ENCODE data around the gene ERC2. TPM values are rescaled to one million over a fixed set of nuclear protein-coding genes. Genes with fewer than 3 reads are reported as not detected.
A peak's percentile ranks its signal among the peaks of the same experiment; 100 is the strongest.

ERC2 gene
- total and polyA plus RNA-seq, 2 of the 8 experiments (the other 6 are each of a cell fraction or from before 2014, with no cell fraction given) = 16.4 to 22.8 TPM

DNA sequence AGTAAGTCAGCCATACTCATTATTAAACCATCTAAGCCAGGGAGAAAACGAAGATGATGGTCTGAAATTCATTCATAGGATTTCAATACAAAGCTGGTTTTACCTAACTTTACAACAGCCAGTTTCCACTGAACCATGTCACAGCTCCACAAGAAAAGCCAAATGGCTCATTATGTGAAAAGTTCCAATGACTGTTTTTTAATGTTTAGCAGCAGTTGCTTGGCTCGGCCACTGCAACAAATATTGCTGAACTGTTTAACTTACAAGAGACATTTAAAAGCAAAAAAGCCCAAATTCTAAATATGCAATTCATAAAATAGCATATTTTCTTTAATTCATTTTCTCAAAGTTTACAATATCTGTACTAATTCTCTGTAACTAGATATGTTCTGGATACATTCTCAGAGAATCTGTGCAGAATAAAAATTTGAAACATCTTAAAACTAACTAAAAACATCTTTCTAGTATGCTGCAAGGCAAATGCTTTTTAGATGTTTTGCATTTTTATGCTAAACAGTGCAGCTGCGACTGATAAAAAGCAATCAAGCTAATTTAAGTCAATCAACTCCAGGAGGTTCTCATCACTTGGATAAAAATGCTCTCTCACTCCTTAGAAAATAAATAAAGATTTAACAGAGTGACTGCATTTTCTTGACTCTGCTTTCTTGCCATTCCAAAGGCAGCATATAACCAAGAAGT is 356.5 kb downstream of the ERC2 start:
- POLR2A ChIA-PET (ENCODE audit: partially characterized antibody) = interaction anchor here (0.7 to 1.3 kb wide), 3 partner anchors 9 to 21 kb away, joined by 3 read pairs; no protein-coding TSS in a partner anchor
- Histone ChIP-seq H2AK5ac (ENCODE audit: low read depth, low read length) (no peak overlapping the region), H2BK15ac (ENCODE audit: low read length) (0 out of 2 replicates have a peak overlapping the region, but pooled peaks have one; percentile 62), H2BK20ac (ENCODE audit: low read length) (peak overlapping the region; percentile 55; the same call in 1 of the 2 replicates), H2AFZ (ENCODE audit: low read length) (no peak overlapping the region), H3K56ac (replicated peaks; ENCODE audit: insufficient read length, low read depth, low read length) (no peak overlapping the region), H2BK120ac (replicated peaks; ENCODE audit: low read depth, low read length) (peak overlapping the region; percentile 2), H3K4me1 (replicated peaks in 1 of 4; ENCODE audit: control insufficient read depth in 3 of 4, insufficient read depth in 4 of 4, low read length in 3 of 4) (peaks cover 3 to 24% (median 17%) of the 10 kb centered on the region in 4 experiments), H3K4me3 (ENCODE audit: extremely low read depth in 1 of 4, insufficient read depth in 2 of 4, low read depth in 3 of 4, low read length in 4 of 4) (no peak overlapping the region), H4K8ac (ENCODE audit: extremely low read depth, insufficient read depth, low read length) (no peak overlapping the region), H3K36me3 (ENCODE audit: control insufficient read depth in 2 of 4, insufficient read depth in 4 of 4, low read length in 3 of 4) (no peaks in the 10 kb centered on the region), H3K23ac (ENCODE audit: insufficient read length) (no peak overlapping the region), H3K79me2 (ENCODE audit: control insufficient read depth in 1 of 2, insufficient read depth in 2 of 2, low read length in 2 of 2) (no peaks in the 10 kb centered on the region), H2BK5ac (ENCODE audit: low read depth, low read length) (peak overlapping the region; percentile 32; the same call in 1 of the 2 replicates), H4K5ac (ENCODE audit: insufficient read length, low read depth, low read length) (no peak overlapping the region), H3K23me2 (ENCODE audit: low read depth, low read length) (no peaks in the 10 kb centered on the region), H4K20me1 (replicated peaks in 1 of 2; ENCODE audit: control insufficient read depth in 1 of 2, insufficient read depth in 2 of 2, low read length in 2 of 2) (no peaks in the 10 kb centered on the region), H3K4me2 (ENCODE audit: insufficient read depth in 1 of 2, low read depth in 2 of 2, low read length in 2 of 2) (peak overlapping the region in 1 of 2 experiments; percentile 19; a peak in 1 of 4 replicates), H2BK12ac (ENCODE audit: low read depth, low read length) (peak overlapping the region; percentile 43; the same call in 1 of the 2 replicates), H3K27ac (ENCODE audit: low read depth, low read length) (no peak overlapping the region), H3K9ac (replicated peaks in 1 of 4; ENCODE audit: extremely low read depth in 1 of 4, low read depth in 3 of 4, low read length in 3 of 4) (no peak overlapping the region), H3K14ac (ENCODE audit: insufficient read length) (no peak overlapping the region), H4K91ac (replicated peaks; ENCODE audit: insufficient read length, low read length) (peak overlapping the region; percentile 31), H3K27me3 (replicated peaks in 1 of 4; ENCODE audit: control insufficient read depth in 3 of 4, extremely low read depth in 1 of 4, insufficient read depth in 3 of 4, low read length in 3 of 4) (no peaks in the 10 kb centered on the region), H3K18ac (ENCODE audit: extremely low read depth, low read length) (peak overlapping the region; percentile 48; the same call in 1 of the 2 replicates), H3K4ac (replicated peaks; ENCODE audit: insufficient read length, low read depth, low read length) (peak overlapping the region; percentile 66), H3K79me1 (ENCODE audit: low read depth, low read length) (no peaks in the 10 kb centered on the region), H3K9me3 (ENCODE audit: insufficient read depth in 2 of 2, low read depth in 1 of 2, low read length in 1 of 2) (no peaks in the 10 kb centered on the region)
- TF ChIP-seq SIN3A (conservative IDR thresholded peaks at IDR 0.05 in 1 of 2, IDR thresholded peaks at IDR 0.05 in 1 of 2; ENCODE audit: low read depth in 1 of 2, low read length in 2 of 2) (no peak), JUN (IDR thresholded peaks at IDR 0.05; ENCODE audit: low read depth, low read length) (no peak), CHD1 (IDR thresholded peaks at IDR 0.05; ENCODE audit: low read depth, low read length) (no peak), SP1 (IDR thresholded peaks at IDR 0.05; ENCODE audit: low read depth, low read length) (no peak), CBX8 (IDR thresholded peaks at IDR 0.05; ENCODE audit: borderline replicate concordance, low read depth, low read length) (no peak), CREB1 (IDR thresholded peaks at IDR 0.05) (no peak), BRCA1 (IDR thresholded peaks at IDR 0.05; ENCODE audit: low read depth, low read length) (no peak), YY1 (IDR thresholded peaks at IDR 0.05; ENCODE audit: low read depth, low read length) (no peak), POLR2A (IDR thresholded peaks at IDR 0.05; ENCODE audit: control extremely low read depth in 1 of 2, low read depth in 2 of 2, low read length in 2 of 2) (no peak)
- TF ChIP-seq, protein P1, sequence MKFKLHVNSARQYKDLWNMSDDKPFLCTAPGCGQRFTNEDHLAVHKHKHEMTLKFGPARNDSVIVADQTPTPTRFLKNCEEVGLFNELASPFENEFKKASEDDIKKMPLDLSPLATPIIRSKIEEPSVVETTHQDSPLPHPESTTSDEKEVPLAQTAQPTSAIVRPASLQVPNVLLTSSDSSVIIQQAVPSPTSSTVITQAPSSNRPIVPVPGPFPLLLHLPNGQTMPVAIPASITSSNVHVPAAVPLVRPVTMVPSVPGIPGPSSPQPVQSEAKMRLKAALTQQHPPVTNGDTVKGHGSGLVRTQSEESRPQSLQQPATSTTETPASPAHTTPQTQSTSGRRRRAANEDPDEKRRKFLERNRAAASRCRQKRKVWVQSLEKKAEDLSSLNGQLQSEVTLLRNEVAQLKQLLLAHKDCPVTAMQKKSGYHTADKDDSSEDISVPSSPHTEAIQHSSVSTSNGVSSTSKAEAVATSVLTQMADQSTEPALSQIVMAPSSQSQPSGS (IDR thresholded peaks at IDR 0.05; ENCODE audit: low read length) = no peak
- 63% methylated on average over 3 of the region's 3 CpGs; no CpG with 5 or more reads in 1 of the 2 experiments for WGBS, 2 experiments (ENCODE audit: extremely low coverage in 1 of 2, insufficient coverage in 1 of 2, insufficient read length in 1 of 2, insufficient replicate concordance in 2 of 2, low coverage in 1 of 2, low lambda C conversion rate in 2 of 2, missing lambda C conversion rate in 1 of 2)
- CTCF ChIA-PET (ENCODE audit: partially characterized antibody) = interaction anchor here (1.0 kb wide), 1 partner anchor 13 kb away, joined by 3 read pairs; no protein-coding TSS in a partner anchor
- FAIRE-seq = no peak
- no peak for DNase-seq (ENCODE audit: low read depth in 1 of 2, low spot score in 2 of 2)

Data from H1 (cell line).